Chondrocyte (in vitro differentiated cells): ENCODE measurements around the gene TPPP. TPM values are rescaled to one million over a fixed set of nuclear protein-coding genes. Genes with fewer than 3 reads are reported as not detected.

Experiments used
- DNase-seq: peaks from one replicate; pipeline ENCODE4 v3.0.0; 2021; ENCODE audit warnings: mixed read lengths, low spot score
- H3K27ac Mint-ChIP-seq: one replicate; pipeline ENCODE4 v1.8.0; 2021; ENCODE audit warnings: mild to moderate bottlenecking, moderate library complexity, mixed read lengths; ENCODE audit not compliant: unreplicated experiment
- H3K27me3 Mint-ChIP-seq: 2 replicates; pipeline ENCODE4 v1.8.0; 2021; ENCODE audit warnings: low read depth, mixed read lengths
- H3K36me3 Mint-ChIP-seq: 2 replicates; pipeline ENCODE4 v1.8.0; 2021; ENCODE audit warnings: low read depth, mixed read lengths
- H3K4me1 Mint-ChIP-seq: 2 replicates; pipeline ENCODE4 v1.8.0; 2021; ENCODE audit warnings: low read depth, mild to moderate bottlenecking, mixed read lengths
- H3K4me3 Mint-ChIP-seq: one replicate; pipeline ENCODE4 v1.8.0; 2021; ENCODE audit warnings: mild to moderate bottlenecking, moderate library complexity, mixed read lengths; ENCODE audit not compliant: unreplicated experiment
- H3K9me3 Mint-ChIP-seq: 2 replicates; pipeline ENCODE4 v1.8.0; 2021; ENCODE audit warnings: low read depth, mixed read lengths
- total RNA-seq: library from RNA; stranded (reverse); gene quantifications from 3 replicates; pipeline ENCODE4 v1.2.1, GENCODE V29; 2021
- TF ChIP-seq, protein P1 (sequence below): fragments of 200-600 bp; sonication (generic); IDR thresholded peaks from 2 replicates; pipeline ENCODE4 v1.5.0; 2021; ENCODE audit warnings: antibody characterized with exemption, mild to moderate bottlenecking, moderate library complexity

TPPP gene
- total RNA-seq, 1 donor from 2014 or later: 0.70 TPM

DNA sequence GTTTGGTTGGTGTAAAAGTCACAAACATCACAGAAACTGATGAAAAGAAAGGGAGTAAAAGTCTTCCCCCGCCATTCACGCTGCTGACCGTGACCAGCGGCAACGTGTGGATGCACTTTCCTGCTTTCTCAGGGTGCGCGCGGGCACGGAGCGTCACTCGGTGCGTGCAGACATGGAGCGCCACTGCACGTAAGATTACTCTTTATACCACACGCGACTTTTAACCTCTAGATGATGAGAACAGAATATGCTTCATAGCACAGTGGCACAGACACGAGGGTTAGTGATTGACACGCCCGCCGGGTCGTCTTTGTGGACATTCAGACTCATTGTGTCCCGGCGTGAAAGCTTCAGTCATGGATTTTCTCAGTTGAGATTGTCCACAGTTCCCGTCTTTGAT is 65.3 kb downstream of the TPPP start:
- Mint-ChIP-seq H3K36me3 (peaks cover 4% of the 10 kb centered on the region), H3K27me3 (no peaks in the 10 kb centered on the region), H3K9me3 (no peaks in the 10 kb centered on the region), H3K4me3 (no peak overlapping the region), H3K4me1 (no peaks in the 10 kb centered on the region), H3K27ac (no peak overlapping the region)
- TF ChIP-seq, protein P1, sequence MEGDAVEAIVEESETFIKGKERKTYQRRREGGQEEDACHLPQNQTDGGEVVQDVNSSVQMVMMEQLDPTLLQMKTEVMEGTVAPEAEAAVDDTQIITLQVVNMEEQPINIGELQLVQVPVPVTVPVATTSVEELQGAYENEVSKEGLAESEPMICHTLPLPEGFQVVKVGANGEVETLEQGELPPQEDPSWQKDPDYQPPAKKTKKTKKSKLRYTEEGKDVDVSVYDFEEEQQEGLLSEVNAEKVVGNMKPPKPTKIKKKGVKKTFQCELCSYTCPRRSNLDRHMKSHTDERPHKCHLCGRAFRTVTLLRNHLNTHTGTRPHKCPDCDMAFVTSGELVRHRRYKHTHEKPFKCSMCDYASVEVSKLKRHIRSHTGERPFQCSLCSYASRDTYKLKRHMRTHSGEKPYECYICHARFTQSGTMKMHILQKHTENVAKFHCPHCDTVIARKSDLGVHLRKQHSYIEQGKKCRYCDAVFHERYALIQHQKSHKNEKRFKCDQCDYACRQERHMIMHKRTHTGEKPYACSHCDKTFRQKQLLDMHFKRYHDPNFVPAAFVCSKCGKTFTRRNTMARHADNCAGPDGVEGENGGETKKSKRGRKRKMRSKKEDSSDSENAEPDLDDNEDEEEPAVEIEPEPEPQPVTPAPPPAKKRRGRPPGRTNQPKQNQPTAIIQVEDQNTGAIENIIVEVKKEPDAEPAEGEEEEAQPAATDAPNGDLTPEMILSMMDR: no peak
- peak; percentile 64 for DNase-seq

DNA sequence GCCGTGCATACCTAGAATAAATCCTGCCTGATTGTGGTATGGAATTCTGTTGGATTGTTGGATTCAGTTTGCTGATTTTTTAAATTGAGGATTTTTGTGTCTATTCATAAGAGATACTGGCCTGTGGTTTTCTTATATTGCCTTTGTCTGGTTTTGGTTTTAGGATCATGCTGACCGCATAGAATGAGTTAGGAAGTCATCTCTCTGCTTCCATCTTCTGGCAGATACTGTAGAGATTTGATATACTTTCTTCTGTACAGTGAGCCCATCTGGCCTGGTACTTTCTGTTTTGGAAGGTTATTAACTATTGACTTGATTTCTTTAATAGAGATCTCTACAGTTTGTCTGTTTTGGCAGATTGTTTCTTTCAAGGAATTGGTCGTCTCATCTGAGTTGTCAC is 66.3 kb downstream of the TPPP start:
- H3K4me3 Mint-ChIP-seq: no peak overlapping the region
- no peaks in the 10 kb centered on the region for H3K27me3 Mint-ChIP-seq
- TF ChIP-seq, protein P1: peak; percentile 49
- peaks cover 5% of the 10 kb centered on the region for H3K36me3 Mint-ChIP-seq
- H3K27ac Mint-ChIP-seq: no peak overlapping the region
- H3K9me3 Mint-ChIP-seq: no peaks in the 10 kb centered on the region
- no peak for DNase-seq
- H3K4me1 Mint-ChIP-seq: no peaks in the 10 kb centered on the region

DNA sequence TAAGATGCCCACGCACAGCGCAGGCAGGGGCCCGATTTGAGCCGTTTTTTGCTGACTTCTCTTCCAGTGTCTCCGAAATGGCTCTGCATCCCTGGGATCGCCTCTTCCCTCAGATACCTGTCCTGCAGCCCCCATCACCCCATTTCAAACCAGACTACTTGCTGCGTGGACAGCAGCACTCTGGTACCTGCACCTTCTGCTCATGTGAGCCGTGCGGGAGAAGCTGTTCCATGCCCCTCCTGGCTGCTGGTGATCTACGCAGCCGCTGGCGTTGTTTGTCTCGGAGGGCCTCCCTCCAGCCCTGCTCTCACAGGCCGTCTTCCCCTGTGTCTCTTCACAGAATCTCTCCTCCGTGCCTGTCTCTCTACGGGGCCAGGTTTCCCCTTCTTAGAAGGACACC is 67.6 kb downstream of the TPPP start:
- H3K27me3 Mint-ChIP-seq: no peaks in the 10 kb centered on the region
- peaks cover 6% of the 10 kb centered on the region for H3K36me3 Mint-ChIP-seq
- H3K4me1 Mint-ChIP-seq: no peaks in the 10 kb centered on the region
- H3K4me3 Mint-ChIP-seq: no peak overlapping the region
- DNase-seq: peak; percentile 56
- TF ChIP-seq, protein P1: no peak
- no peak overlapping the region for H3K27ac Mint-ChIP-seq
- H3K9me3 Mint-ChIP-seq: no peaks in the 10 kb centered on the region

DNA sequence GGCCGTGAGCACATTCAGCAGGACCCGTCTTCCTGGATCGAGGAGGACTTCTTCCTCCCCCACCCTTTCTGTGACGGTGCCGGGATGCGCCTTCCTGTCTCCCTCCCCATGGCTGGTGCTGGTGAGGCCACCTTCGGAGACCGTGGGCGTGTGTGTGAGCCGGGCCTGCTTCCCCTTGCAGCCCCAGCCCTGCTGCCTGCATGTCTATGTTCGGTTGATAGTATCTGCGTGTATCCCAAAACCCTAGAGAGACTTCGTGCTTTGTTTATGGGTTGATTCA is 68.3 kb downstream of the TPPP start:
- TF ChIP-seq, protein P1: no peak
- H3K4me1 Mint-ChIP-seq: no peaks in the 10 kb centered on the region
- H3K4me3 Mint-ChIP-seq: no peak overlapping the region
- no peaks in the 10 kb centered on the region for H3K27me3 Mint-ChIP-seq
- peaks cover 10% of the 10 kb centered on the region for H3K36me3 Mint-ChIP-seq
- no peak overlapping the region for H3K27ac Mint-ChIP-seq
- no peaks in the 10 kb centered on the region for H3K9me3 Mint-ChIP-seq
- DNase-seq: peak; percentile 67

DNA sequence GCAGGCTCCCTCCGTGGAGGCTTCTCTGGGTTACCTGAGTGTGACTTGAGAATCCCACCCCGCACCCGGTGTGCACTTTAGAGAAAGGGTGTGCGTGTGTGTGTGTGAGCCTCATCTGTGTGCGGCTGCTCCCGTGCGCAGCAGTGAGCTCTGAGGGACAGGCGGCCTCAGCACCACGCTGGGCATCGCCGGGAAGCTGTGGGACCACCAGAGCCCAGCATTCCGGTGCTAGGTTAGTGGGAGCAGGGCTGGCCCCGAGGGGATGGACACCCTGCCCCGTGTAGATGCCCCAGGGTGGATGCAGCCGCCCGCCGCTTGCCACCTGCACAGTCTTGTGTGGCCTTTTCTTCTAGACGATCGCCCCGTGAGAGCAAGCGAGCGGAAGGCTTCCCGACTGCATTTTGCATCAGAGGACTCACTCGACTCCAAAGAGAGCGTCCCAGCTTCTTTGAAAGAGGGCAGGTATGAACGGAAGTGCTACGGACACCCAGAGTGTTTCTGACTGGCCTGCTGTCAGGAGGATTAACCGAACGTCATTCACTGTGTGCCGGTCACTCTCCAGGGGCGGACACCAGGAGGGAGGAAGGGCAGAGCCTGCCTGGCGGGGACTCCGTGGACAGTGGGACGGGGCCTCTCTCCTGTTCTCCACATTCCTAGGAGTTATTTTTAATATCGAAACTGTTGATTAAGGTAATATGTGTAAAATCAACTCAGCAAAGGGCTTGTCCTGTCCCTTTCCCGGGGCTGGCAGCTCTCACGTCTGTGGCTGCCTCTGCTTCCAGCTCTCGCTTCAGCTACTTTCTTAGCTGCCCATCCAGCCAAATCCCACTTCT is 68.8 kb downstream of the TPPP start:
- Mint-ChIP-seq H3K9me3 (no peaks in the 10 kb centered on the region), H3K27me3 (no peaks in the 10 kb centered on the region), H3K4me1 (no peaks in the 10 kb centered on the region), H3K27ac (no peak overlapping the region), H3K4me3 (no peak overlapping the region), H3K36me3 (peaks cover 14% of the 10 kb centered on the region)
- peak; percentile 78 for DNase-seq
- TF ChIP-seq, protein P1: no peak
